Left colon (tissue), 2 donors: ENCODE results near the gene SNRNP40. TPM values are rescaled to one million over a fixed set of nuclear protein-coding genes. Genes with fewer than 3 reads are reported as not detected.
A peak's percentile ranks its signal among the peaks of the same experiment; 100 is the strongest.

Experiments
- ATAC-seq: fragments of 200-7000 bp; cut with Tn5 transposase; one replicate; pipeline ENCODE4 v1.9.1; 2020; ENCODE audit warnings: mild to moderate bottlenecking, moderate library complexity
- DNase-seq, 2 donors: peaks; one replicate each; pipeline ENCODE4 v3.0.0-alpha.2; 2020
- intact Hi-C, 2 donors: fragments of 100-400 bp; cut with DNase I in 1 of 2; cut with micrococcal nuclease in 1 of 2; formaldehyde crosslinking; loops; one replicate each; pipeline versions ENCODE4 v1.11.2 to v1.14.0; 2022; cut with DNase I, micrococcal nuclease
- total RNA-seq, 2 donors: library from RNA; stranded (reverse); fragmentation: NEBNext Ultra II Directional; extraction: Animal tissue kit (Norgen Biotek cat#: 25700); gene quantifications; one replicate each; pipeline ENCODE4 v1.2.1, GENCODE V29; 2021
- donor health status: DM: no; HTN: no; CAD: no.
- donor health status: DM: yes; HTN: yes; CAD: no.

The SNRNP40 gene
- total RNA-seq, 2 donors from 2014 or later, result 22.5 to 31.8 TPM

GRCh38 chr1:31238986-31239613, 57.5 kb downstream of the SNRNP40 start:
- DNase-seq (peak in 1 of 2 donors; percentile 32), ATAC-seq (peak; percentile 78)
- intact Hi-C loops, result no loop called here

GRCh38 chr1:31238612-31238985, 58.0 kb downstream of the SNRNP40 start:
- DNase-seq, result no peak
- ATAC-seq, result no peak
- intact Hi-C loops, result no loop called here

- ATAC-seq, result no peak
- intact Hi-C loops, result no loop called here
- DNase-seq, result no peak
Measured at GRCh38 chr1:31234870-31235269, 61.7 kb downstream of the SNRNP40 start.

- intact Hi-C loops, result no loop called here
- DNase-seq (no peak), ATAC-seq (no peak)
Measured at GRCh38 chr1:31234123-31234708, 62.4 kb downstream of the SNRNP40 start.

GRCh38 chr1:31232689-31233088, 63.9 kb downstream of the SNRNP40 start:
- ATAC-seq (no peak), DNase-seq (no peak)
- intact Hi-C loops, result no loop called here

- intact Hi-C loops, result no loop called here
- no peak for DNase-seq
- no peak for ATAC-seq
Measured at GRCh38 chr1:31231802-31232201, 64.8 kb downstream of the SNRNP40 start.

- no peak for DNase-seq
- no peak for ATAC-seq
- intact Hi-C loops, result no loop called here
Measured at GRCh38 chr1:31230378-31230777, 66.2 kb downstream of the SNRNP40 start.

- DNase-seq, result no peak
- intact Hi-C loops, result no loop called here
- ATAC-seq, result no peak
Measured at GRCh38 chr1:31228986-31229385, 67.6 kb downstream of the SNRNP40 start.

- no peak for ATAC-seq
Measured at GRCh38 chr1:31227891-31228568, 68.6 kb downstream of the SNRNP40 start.

GRCh38 chr1:31224068-31224467, 72.5 kb downstream of the SNRNP40 start:
- ATAC-seq, result peak; percentile 94
- intact Hi-C loops, result no loop called here
- peak; percentile 30 to 32 for DNase-seq

More at GRCh38 chr1:31227891-31228568, 68.6 kb downstream of the SNRNP40 start:
- intact Hi-C loops, result no loop called here
- no peak for DNase-seq

- ATAC-seq (no peak), DNase-seq (no peak)
- intact Hi-C loops, result no loop called here
Measured at GRCh38 chr1:31222176-31222575, 74.4 kb downstream of the SNRNP40 start.

GRCh38 chr1:31221072-31221471, 75.5 kb downstream of the SNRNP40 start:
- DNase-seq, result no peak
- ATAC-seq, result no peak
- intact Hi-C loops, result no loop called here

- intact Hi-C loops, result no loop called here
- DNase-seq, result no peak
- no peak for ATAC-seq
Measured at GRCh38 chr1:31219489-31219888, 77.1 kb downstream of the SNRNP40 start.

- intact Hi-C loops, result no loop called here
- ATAC-seq, result no peak
Measured at GRCh38 chr1:31218705-31219104, 77.9 kb downstream of the SNRNP40 start.

GRCh38 chr1:31216016-31216415, 80.6 kb downstream of the SNRNP40 start:
- intact Hi-C loops, result no loop called here
- ATAC-seq (peak; percentile 97), DNase-seq (peak; percentile 71 to 84)

More at GRCh38 chr1:31218705-31219104, 77.9 kb downstream of the SNRNP40 start:
- no peak for DNase-seq

GRCh38 chr1:31215065-31215570, 81.5 kb downstream of the SNRNP40 start:
- no peak for ATAC-seq
- intact Hi-C loops, result no loop called here
- no peak for DNase-seq

- intact Hi-C loops, result no loop called here
- ATAC-seq (no peak), DNase-seq (no peak)
Measured at GRCh38 chr1:31214316-31215064, 82.1 kb downstream of the SNRNP40 start.
